Stimulated activated CD8-positive, alpha-beta memory T cell treated with anti-CD3 and anti-CD28 coated beads, Interleukin-7, amount 100 ng/mL, for 4 hours (primary cell): Measurements from ENCODE around the gene LHX2.

ENCODE experiments used
- DNase-seq, 2 donors: peaks; one replicate each; pipeline ENCODE4 v3.0.0-alpha.2; 2020; ENCODE audit warnings: low read depth in 2 of 2

LHX2 gene

GRCh38 chr9:124060844-124061605, 49.5 kb downstream of the LHX2 start:
- no peak for DNase-seq

- DNase-seq, result no peak
Measured at GRCh38 chr9:124062172-124062571, 50.6 kb downstream of the LHX2 start.

GRCh38 chr9:124066783-124067577, 55.4 kb downstream of the LHX2 start:
- no peak for DNase-seq

GRCh38 chr9:124068251-124068650, 56.7 kb downstream of the LHX2 start:
- no peak for DNase-seq

GRCh38 chr9:124074746-124075145, 63.2 kb downstream of the LHX2 start:
- no peak for DNase-seq

GRCh38 chr9:124075761-124076160, 64.2 kb downstream of the LHX2 start:
- no peak for DNase-seq

GRCh38 chr9:124077915-124078572, 66.5 kb downstream of the LHX2 start:
- no peak for DNase-seq

GRCh38 chr9:124078641-124079040, 67.1 kb downstream of the LHX2 start:
- no peak for DNase-seq

GRCh38 chr9:124079176-124079925, 67.8 kb downstream of the LHX2 start:
- no peak for DNase-seq

- DNase-seq, result no peak
Measured at GRCh38 chr9:124082622-124083021, 71.1 kb downstream of the LHX2 start.
